Measurements from ENCODE around the gene LZTS3. TPM values are rescaled to one million over a fixed set of nuclear protein-coding genes. Genes with fewer than 3 reads are reported as not detected.

LZTS3 gene
- total and polyA plus RNA-seq, 2 of the 13 experiments (the other 11 are each of a cell fraction or from before 2014, with no cell fraction given) = 10.1 to 31.3 TPM

DNA sequence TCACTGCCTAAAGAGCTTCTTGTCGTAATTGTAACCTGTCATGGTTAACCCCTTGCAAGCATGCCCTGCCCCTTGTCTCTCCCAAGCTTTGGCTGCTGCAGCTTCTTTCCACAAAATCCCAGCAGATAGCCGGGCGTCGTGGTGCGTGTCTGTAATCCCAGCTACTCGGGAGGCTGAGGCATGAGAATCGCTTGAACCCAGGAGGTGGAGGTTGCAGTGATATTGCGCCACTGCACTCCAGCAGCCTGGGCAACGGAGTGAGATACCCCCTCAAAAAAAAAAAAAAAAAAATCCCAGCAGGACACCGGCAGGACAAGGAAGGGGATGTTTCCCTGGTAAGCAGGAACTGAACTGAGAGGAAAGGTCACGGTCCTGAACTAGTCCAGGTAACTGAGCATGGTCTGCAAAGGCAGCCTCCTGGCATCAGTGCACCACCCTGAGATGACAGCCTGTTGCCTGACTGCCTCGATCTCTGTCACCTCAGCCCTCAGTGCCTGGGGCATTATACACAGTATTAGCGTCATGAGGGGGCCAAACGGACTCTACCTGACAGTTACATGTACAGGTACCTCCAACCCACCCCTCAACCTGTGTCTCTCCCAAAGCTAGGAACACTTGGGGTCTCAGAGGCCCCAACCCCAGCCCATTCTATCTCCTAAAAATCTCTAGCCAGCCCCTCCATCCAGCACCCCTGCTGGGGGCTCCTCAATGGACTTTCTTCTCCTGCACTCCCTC, 1.8 kb downstream of the LZTS3 start (continued):
- TF ChIP-seq, protein P1, sequence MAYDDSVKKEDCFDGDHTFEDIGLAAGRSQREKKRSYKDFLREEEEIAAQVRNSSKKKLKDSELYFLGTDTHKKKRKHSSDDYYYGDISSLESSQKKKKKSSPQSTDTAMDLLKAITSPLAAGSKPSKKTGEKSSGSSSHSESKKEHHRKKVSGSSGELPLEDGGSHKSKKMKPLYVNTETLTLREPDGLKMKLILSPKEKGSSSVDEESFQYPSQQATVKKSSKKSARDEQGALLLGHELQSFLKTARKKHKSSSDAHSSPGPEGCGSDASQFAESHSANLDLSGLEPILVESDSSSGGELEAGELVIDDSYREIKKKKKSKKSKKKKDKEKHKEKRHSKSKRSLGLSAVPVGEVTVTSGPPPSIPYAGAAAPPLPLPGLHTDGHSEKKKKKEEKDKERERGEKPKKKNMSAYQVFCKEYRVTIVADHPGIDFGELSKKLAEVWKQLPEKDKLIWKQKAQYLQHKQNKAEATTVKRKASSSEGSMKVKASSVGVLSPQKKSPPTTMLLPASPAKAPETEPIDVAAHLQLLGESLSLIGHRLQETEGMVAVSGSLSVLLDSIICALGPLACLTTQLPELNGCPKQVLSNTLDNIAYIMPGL (CRISPR knock-in tag; IDR thresholded peaks at IDR 0.05; ENCODE audit: borderline replicate concordance in 1 of 2, low read depth in 1 of 2) = no peak
- TF ChIP-seq ZBTB42 (CRISPR knock-in tag; IDR thresholded peaks at IDR 0.05) = no peak
- TF ChIP-seq, protein P2, sequence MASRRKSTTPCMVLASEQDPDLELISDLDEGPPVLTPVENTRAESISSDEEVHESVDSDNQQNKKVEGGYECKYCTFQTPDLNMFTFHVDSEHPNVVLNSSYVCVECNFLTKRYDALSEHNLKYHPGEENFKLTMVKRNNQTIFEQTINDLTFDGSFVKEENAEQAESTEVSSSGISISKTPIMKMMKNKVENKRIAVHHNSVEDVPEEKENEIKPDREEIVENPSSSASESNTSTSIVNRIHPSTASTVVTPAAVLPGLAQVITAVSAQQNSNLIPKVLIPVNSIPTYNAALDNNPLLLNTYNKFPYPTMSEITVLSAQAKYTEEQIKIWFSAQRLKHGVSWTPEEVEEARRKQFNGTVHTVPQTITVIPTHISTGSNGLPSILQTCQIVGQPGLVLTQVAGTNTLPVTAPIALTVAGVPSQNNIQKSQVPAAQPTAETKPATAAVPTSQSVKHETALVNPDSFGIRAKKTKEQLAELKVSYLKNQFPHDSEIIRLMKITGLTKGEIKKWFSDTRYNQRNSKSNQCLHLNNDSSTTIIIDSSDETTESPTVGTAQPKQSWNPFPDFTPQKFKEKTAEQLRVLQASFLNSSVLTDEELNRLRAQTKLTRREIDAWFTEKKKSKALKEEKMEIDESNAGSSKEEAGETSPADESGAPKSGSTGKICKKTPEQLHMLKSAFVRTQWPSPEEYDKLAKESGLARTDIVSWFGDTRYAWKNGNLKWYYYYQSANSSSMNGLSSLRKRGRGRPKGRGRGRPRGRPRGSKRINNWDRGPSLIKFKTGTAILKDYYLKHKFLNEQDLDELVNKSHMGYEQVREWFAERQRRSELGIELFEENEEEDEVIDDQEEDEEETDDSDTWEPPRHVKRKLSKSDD (CRISPR knock-in tag; IDR thresholded peaks at IDR 0.05; ENCODE audit: low read depth) = no peak
- no peak for TF ChIP-seq FOXA1 (IDR thresholded peaks at IDR 0.05)
- TF ChIP-seq FOXA1 (CRISPR knock-in tag; IDR thresholded peaks at IDR 0.05) = no peak
- TF ChIP-seq SRY (CRISPR knock-in tag; IDR thresholded peaks at IDR 0.05) = no peak
- TF ChIP-seq ZNF605 (CRISPR knock-in tag; IDR thresholded peaks at IDR 0.05) = no peak
- no peak for TF ChIP-seq MAFF (IDR thresholded peaks at IDR 0.05; ENCODE audit: low read depth, low read length)
- TF ChIP-seq HIVEP1 (CRISPR knock-in tag; IDR thresholded peaks at IDR 0.05) = no peak
- TF ChIP-seq TOPORS (CRISPR knock-in tag; IDR thresholded peaks at IDR 0.05) = no peak
- no peak for TF ChIP-seq KDM4B (CRISPR knock-in tag; IDR thresholded peaks at IDR 0.05)
- TF ChIP-seq, protein P3, sequence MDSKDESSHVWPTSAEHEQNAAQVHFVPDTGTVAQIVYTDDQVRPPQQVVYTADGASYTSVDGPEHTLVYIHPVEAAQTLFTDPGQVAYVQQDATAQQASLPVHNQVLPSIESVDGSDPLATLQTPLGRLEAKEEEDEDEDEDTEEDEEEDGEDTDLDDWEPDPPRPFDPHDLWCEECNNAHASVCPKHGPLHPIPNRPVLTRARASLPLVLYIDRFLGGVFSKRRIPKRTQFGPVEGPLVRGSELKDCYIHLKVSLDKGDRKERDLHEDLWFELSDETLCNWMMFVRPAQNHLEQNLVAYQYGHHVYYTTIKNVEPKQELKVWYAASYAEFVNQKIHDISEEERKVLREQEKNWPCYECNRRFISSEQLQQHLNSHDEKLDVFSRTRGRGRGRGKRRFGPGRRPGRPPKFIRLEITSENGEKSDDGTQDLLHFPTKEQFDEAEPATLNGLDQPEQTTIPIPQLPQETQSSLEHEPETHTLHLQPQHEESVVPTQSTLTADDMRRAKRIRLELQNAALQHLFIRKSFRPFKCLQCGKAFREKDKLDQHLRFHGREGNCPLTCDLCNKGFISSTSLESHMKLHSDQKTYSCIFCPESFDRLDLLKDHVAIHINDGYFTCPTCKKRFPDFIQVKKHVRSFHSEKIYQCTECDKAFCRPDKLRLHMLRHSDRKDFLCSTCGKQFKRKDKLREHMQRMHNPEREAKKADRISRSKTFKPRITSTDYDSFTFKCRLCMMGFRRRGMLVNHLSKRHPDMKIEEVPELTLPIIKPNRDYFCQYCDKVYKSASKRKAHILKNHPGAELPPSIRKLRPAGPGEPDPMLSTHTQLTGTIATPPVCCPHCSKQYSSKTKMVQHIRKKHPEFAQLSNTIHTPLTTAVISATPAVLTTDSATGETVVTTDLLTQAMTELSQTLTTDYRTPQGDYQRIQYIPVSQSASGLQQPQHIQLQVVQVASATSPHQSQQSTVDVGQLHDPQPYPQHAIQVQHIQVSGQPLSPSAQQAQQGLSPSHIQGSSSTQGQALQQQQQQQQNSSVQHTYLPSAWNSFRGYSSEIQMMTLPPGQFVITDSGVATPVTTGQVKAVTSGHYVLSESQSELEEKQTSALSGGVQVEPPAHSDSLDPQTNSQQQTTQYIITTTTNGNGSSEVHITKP (CRISPR knock-in tag; IDR thresholded peaks at IDR 0.05; ENCODE audit: low read depth) = no peak
- TF ChIP-seq ZBTB38 (CRISPR knock-in tag; IDR thresholded peaks at IDR 0.05) = no peak
- TF ChIP-seq U2AF2 (IDR thresholded peaks at IDR 0.05; ENCODE audit: low read depth, low read length) = no peak
- no peak for TF ChIP-seq ZNF570 (CRISPR knock-in tag; IDR thresholded peaks at IDR 0.05; ENCODE audit: borderline replicate concordance)
- no peak for TF ChIP-seq POGZ (CRISPR knock-in tag; IDR thresholded peaks at IDR 0.05)
- no peak for TF ChIP-seq CBX2 (IDR thresholded peaks at IDR 0.05; ENCODE audit: low read depth, low read length)
- TF ChIP-seq CBX2 (CRISPR knock-in tag; IDR thresholded peaks at IDR 0.05; ENCODE audit: low read depth) = no peak
- 0 out of 2 replicates have a peak, but pooled peaks have one; percentile 21 for TF ChIP-seq ZNF292 (CRISPR knock-in tag; IDR thresholded peaks at IDR 0.05; ENCODE audit: borderline replicate concordance, low read depth)
- TF ChIP-seq RFX3 (CRISPR knock-in tag; IDR thresholded peaks at IDR 0.05) = no peak
- no peak for TF ChIP-seq HHEX (CRISPR knock-in tag; IDR thresholded peaks at IDR 0.05)
- no peak for TF ChIP-seq ZNF383 (CRISPR knock-in tag; IDR thresholded peaks at IDR 0.05; ENCODE audit: borderline replicate concordance)
- no peak for TF ChIP-seq CENPX (CRISPR knock-in tag; IDR thresholded peaks at IDR 0.05)
- no peak for TF ChIP-seq ZNF33A (CRISPR knock-in tag; IDR thresholded peaks at IDR 0.05; ENCODE audit: borderline replicate concordance)
